Endothelial cell of umbilical vein (primary cell): ENCODE measurements around the gene NEDD4L. TPM values are rescaled to one million over a fixed set of nuclear protein-coding genes. Genes with fewer than 3 reads are reported as not detected.

Source experiments
- BruUV-seq: library from RNA; stranded (reverse); fragments of 400-500 nt; replicated peaks from 2 replicates; lab custom pipeline; 2021; lab: Mats Ljungman, UMichigan
- CTCF ChIA-PET: fragments of 300-600, 350-600 bp; sonication (Branson Sonifier 250); formaldehyde crosslinking; loops from one replicate; lab custom pipeline; 2021; ENCODE audit warnings: antibody characterized with exemption, inconsistent platforms; lab: Charles Lee
- POLR2A ChIA-PET: fragments of 300-600, 350-600 bp; sonication (Branson Sonifier 250); formaldehyde crosslinking; loops from one replicate; lab custom pipeline; 2021; ENCODE audit warnings: antibody characterized with exemption, inconsistent platforms; lab: Charles Lee
- DNase-seq: peaks from one replicate; pipeline ENCODE4 v3.0.0-alpha.2; 2011; ENCODE audit warnings: low read depth, low spot score
- FAIRE-seq: peaks from 2 replicates; lab custom pipeline; 2011; peaks lifted over from hg19 to GRCh38; lab: Jason Lieb, UNC
- H2AFZ ChIP-seq: 2 replicates; pipeline ENCODE4 v1.6.0; 2012; ENCODE audit warnings: low read depth, low read length, control low read depth, inconsistent platforms
- H3K27ac ChIP-seq: 2 replicates; pipeline ENCODE4 v1.5.1; 2011; ENCODE audit warnings: low read depth, mild to moderate bottlenecking, control low read depth, low read length, moderate library complexity; ENCODE audit not compliant: insufficient read depth
- H3K27me3 ChIP-seq, 2 experiments: 2 replicates each; pipeline versions ENCODE4 v1.6.0 to v1.6.1; 2011; ENCODE audit warnings: low read length in 2 of 2, mixed read lengths in 1 of 2; ENCODE audit not compliant: control insufficient read depth in 2 of 2, insufficient read depth in 2 of 2
- H3K36me3 ChIP-seq, 2 experiments: 2 replicates in 1 of 2; 3 replicates in 1 of 2; pipeline ENCODE4 v1.5.1; 2011; ENCODE audit warnings: low read length in 2 of 2, mild to moderate bottlenecking in 1 of 2, moderate library complexity in 1 of 2; ENCODE audit not compliant: control insufficient read depth in 2 of 2, insufficient read depth in 2 of 2; ENCODE audit errors: extremely low read depth in 1 of 2
- H3K4me1 ChIP-seq: 3 replicates; pipeline ENCODE4 v1.5.1; 2011; ENCODE audit warnings: mild to moderate bottlenecking, low read length; ENCODE audit not compliant: control insufficient read depth, insufficient read depth; ENCODE audit errors: extremely low read depth
- H3K4me2 ChIP-seq: 2 replicates; pipeline ENCODE4 v1.6.1; 2011; ENCODE audit warnings: low read length, control low read depth, mixed read lengths; ENCODE audit not compliant: insufficient read depth
- H3K4me3 ChIP-seq, 3 experiments: fragments of 200-600 bp in 1 of 3; sonication (generic), shearing (Covaris generic) in 1 of 3; replicated peaks in 1 of 3; 2 replicates each; pipeline ENCODE4 v1.5.1; 2011 to 2016; ENCODE audit warnings: control low read depth in 3 of 3, low read length in 3 of 3, mild to moderate bottlenecking in 2 of 3, inconsistent platforms in 1 of 3, low read depth in 1 of 3, moderate library complexity in 1 of 3; ENCODE audit not compliant: insufficient read depth in 1 of 3
- H3K79me2 ChIP-seq: 2 replicates; pipeline ENCODE4 v1.6.0; 2012; ENCODE audit warnings: low read length, inconsistent platforms; ENCODE audit not compliant: control insufficient read depth, insufficient read depth
- H3K9ac ChIP-seq: replicated peaks from 2 replicates; pipeline ENCODE3; 2011; ENCODE audit warnings: low read length, control low read depth; ENCODE audit not compliant: insufficient read depth; ENCODE audit errors: extremely low read depth
- H3K9me1 ChIP-seq: replicated peaks from 3 replicates; pipeline ENCODE4 v1.6.0; 2011; ENCODE audit warnings: mild to moderate bottlenecking, low read length; ENCODE audit not compliant: control insufficient read depth, insufficient read depth; ENCODE audit errors: extremely low read depth
- H3K9me3 ChIP-seq: replicated peaks from 2 replicates; pipeline ENCODE4 v1.5.1; 2012; ENCODE audit warnings: low read length, inconsistent platforms; ENCODE audit not compliant: control insufficient read depth, insufficient read depth
- H4K20me1 ChIP-seq: replicated peaks from 2 replicates; pipeline ENCODE3; 2011; ENCODE audit warnings: mild to moderate bottlenecking, low read length; ENCODE audit not compliant: control insufficient read depth, insufficient read depth; ENCODE audit errors: extremely low read depth
- CTCF ChIP-seq, 2 donors: IDR thresholded peaks; 1 replicate in 1 of 2; 2 replicates in 1 of 2; pipeline ENCODE4 v1.5.1; 2011; ENCODE audit warnings: low read length in 2 of 2, mild to moderate bottlenecking in 2 of 2, moderate library complexity in 2 of 2, control low read depth in 1 of 2, inconsistent platforms in 1 of 2, low read depth in 1 of 2; ENCODE audit not compliant: insufficient read depth in 1 of 2; ENCODE audit errors: extremely low read depth in 1 of 2
- EZH2 ChIP-seq: IDR thresholded peaks from 2 replicates; pipeline ENCODE4 v1.6.1; 2012; ENCODE audit warnings: borderline replicate concordance, low read depth, mild to moderate bottlenecking, moderate library complexity, low read length, inconsistent platforms; ENCODE audit not compliant: severe bottlenecking
- FOS ChIP-seq: IDR thresholded peaks from 2 replicates; pipeline ENCODE4 v1.6.1; 2011; ENCODE audit warnings: mild to moderate bottlenecking, low read length, moderate library complexity, borderline replicate concordance; ENCODE audit not compliant: insufficient read depth
- GATA2 ChIP-seq: IDR thresholded peaks from 2 replicates; pipeline ENCODE4 v1.7.0; 2011; ENCODE audit warnings: low read depth, mild to moderate bottlenecking, moderate library complexity, mixed read lengths, low read length; ENCODE audit not compliant: insufficient read length, insufficient read depth
- JUN ChIP-seq: IDR thresholded peaks from 2 replicates; pipeline ENCODE4 v1.6.1; 2011; ENCODE audit warnings: borderline replicate concordance, low read depth; ENCODE audit not compliant: insufficient read length, insufficient read depth
- MAX ChIP-seq: IDR thresholded peaks from 2 replicates; pipeline ENCODE4 v1.6.1; 2011; ENCODE audit not compliant: insufficient read depth, insufficient read length
- MYC ChIP-seq: IDR thresholded peaks from one replicate; pipeline ENCODE4 v1.6.1; 2011; ENCODE audit warnings: mild to moderate bottlenecking, low read depth, low read length
- POLR2A ChIP-seq: IDR thresholded peaks from 2 replicates; pipeline ENCODE4 v1.6.1; 2012; ENCODE audit warnings: low read depth, mild to moderate bottlenecking, control low read depth, low read length
- POLR2AphosphoS5 ChIP-seq: IDR thresholded peaks from 2 replicates; pipeline ENCODE4 v1.6.1; 2012; ENCODE audit warnings: low read depth, mild to moderate bottlenecking, control low read depth, low read length, moderate library complexity; ENCODE audit not compliant: insufficient read depth
- dilution Hi-C: fragments of 300-500 bp; cut with MboI; formaldehyde crosslinking; loops from one replicate; pipeline ENCODE4 v1.15.0; 2019; ENCODE audit warnings: low sequenced_read_pairs; ENCODE audit not compliant: extremely low pct_ligation_motif_present
- intact Hi-C: fragments of 100-400 bp; cut with micrococcal nuclease; formaldehyde crosslinking; loops from one replicate; pipeline ENCODE4 v1.10.0; 2022
- polyA plus RNA-seq, 4 experiments: library from polyadenylated mRNA; depleted of rRNA in 3 of 4; stranded (reverse) in 3 of 4; unstranded in 1 of 4; fragments of >200 nt; gene quantifications; 2 replicates each; pipeline versions ENCODE4 v1.2.1 to v1.2.3, GENCODE V29; 2011 to 2012; ENCODE audit warnings: missing spikeins in 1 of 4
- total RNA-seq: library from RNA; stranded (reverse); gene quantifications from 2 replicates; pipeline ENCODE4 v1.2.3, GENCODE V29; 2021

The NEDD4L gene
- total and polyA plus RNA-seq, 2 donors (not counting 3 experiments of a cell fraction or from before 2014, with no cell fraction given) = 20.5 to 78.9 TPM

- TF ChIP-seq CTCF (IDR thresholded peaks at IDR 0.05; ENCODE audit: extremely low read depth in 1 of 2, insufficient read depth in 1 of 2, low read depth in 1 of 2, low read length in 2 of 2) (no peak), GATA2 (no peak), JUN (no peak), FOS (no peak), MAX (no peak), POLR2A (no peak), EZH2 (no peak), POLR2AphosphoS5 (no peak), MYC (no peak)
- no peak overlapping the region for H2AFZ ChIP-seq
- DNase-seq (no peak), FAIRE-seq (no peak)
- H3K4me1 ChIP-seq = no peaks in the 10 kb centered on the region
- no peak overlapping the region for H3K4me2 ChIP-seq
- H3K36me3 ChIP-seq = no peaks in the 10 kb centered on the region
- no peaks in the 10 kb centered on the region for H3K79me2 ChIP-seq
- ChIA-PET POLR2A (interaction anchor here (0.6 kb wide), 1 partner anchor 202 kb away, joined by 3 read pairs; no protein-coding TSS in a partner anchor), CTCF (interaction anchor here (1.0 to 1.7 kb wide), 6 partner anchors 11 to 463 kb away, joined by 3 to 7 read pairs (median 4); no protein-coding TSS in a partner anchor)
- BruUV-seq = no TSS peak
- no peaks in the 10 kb centered on the region for H3K27me3 ChIP-seq
- dilution Hi-C loops (no loop called here), intact Hi-C loops (loop anchor here (1.0 kb wide), 1 partner anchor 9 kb away; no protein-coding TSS in a partner anchor)
- no peak overlapping the region for H3K27ac ChIP-seq
- H4K20me1 ChIP-seq = no peaks in the 10 kb centered on the region
- H3K9me3 ChIP-seq = no peaks in the 10 kb centered on the region
- H3K4me3 ChIP-seq = no peak overlapping the region
- H3K9ac ChIP-seq = no peak overlapping the region
- no peaks in the 10 kb centered on the region for H3K9me1 ChIP-seq
Measured at GRCh38 chr18:58300867-58301266, 256.8 kb downstream of the NEDD4L start.
